Hematopoietic multipotent progenitor cell treated with erythropoietin and hydrocortisone succinate and interleukin-3 and kit ligand, for 8 days (in vitro differentiated cells): ENCODE results near the gene KRTAP4-3.
"Not testable (repeated sequence)": the region's sequence is repeated elsewhere in the genome, so short reads cannot be mapped to it uniquely, and the experiment has no call there.

ENCODE experiments used
- DNase-seq: peaks from one replicate; pipeline ENCODE4 v3.0.0-alpha.2; 2015

KRTAP4-3 gene

DNA sequence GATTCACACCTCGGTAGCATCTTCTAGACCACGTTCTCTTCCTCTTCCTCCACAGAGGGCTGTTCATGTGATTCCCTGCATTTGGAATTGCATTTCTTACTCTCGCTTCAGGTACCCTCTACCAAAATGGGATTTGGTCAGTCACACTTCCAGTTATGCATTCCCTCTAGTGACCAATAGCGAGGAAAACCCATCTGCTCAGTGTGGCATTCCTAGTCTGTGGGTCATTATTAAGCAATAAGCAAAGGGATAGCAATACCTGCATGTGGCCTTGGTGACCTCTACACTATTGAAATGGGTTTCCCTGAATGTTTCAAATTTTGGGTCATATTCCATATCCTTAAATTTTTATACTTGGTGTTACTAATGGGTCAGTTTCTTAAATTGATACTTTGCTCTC lies 18.0 kb downstream of the KRTAP4-3 start:
- no peak for DNase-seq

DNA sequence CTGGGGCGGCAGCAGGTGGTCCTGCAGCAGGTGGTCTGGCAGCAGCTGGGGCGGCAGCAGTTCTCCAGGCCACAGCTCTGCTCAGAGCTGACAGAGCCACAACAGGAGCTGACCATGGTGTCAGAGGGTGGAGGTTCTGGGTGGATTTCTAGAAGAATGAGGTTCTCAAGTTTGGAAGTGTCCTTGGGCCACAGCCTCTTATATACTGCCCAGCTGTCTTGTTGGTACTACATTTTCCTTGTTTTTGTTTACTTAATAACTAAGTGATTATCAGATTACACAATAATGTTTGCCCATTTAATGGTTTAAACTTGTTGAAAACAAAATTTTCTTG lies 18.4 kb downstream of the KRTAP4-3 start, which contains the start of gene KRTAP4-5:
Gene KRTAP4-5 (minus strand): TSS at position 174 of the 334 bp plus-strand sequence. CDS start 58 bp downstream, at position 116.
- DNase-seq, result no peak

DNA sequence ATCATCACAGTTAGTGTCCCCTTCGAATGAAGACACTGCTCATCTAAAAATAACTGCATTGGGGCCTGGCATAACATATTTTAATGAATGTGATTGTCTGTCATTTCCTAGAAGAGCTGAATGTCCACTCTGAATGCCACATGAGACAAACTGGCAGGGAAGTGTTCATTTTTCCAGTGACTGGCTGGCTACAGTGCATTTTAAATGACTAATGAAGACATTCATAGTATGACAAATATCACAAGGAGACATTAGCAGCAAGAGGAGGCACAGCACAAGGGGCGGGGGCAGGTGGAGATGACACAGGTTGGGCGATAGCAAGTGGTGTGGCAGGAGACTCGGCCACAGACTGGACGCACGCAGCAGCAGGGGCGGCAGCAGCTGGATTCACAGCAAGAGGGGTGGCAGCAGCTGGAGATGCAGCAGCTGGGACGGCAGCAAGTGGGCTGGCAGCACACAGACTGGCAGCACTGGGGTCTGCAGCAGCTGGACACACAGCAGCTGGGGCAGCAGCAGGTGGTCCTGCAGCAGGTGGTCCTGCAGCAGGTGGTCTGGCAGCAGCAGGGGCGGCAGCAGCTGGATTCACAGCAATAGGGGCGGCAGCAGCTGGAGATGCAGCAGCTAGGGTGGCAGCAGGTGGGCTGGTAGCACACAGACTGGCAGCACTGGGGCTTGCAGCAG lies 18.9 kb downstream of the KRTAP4-3 start:
- not testable (repeated sequence) for DNase-seq

DNA sequence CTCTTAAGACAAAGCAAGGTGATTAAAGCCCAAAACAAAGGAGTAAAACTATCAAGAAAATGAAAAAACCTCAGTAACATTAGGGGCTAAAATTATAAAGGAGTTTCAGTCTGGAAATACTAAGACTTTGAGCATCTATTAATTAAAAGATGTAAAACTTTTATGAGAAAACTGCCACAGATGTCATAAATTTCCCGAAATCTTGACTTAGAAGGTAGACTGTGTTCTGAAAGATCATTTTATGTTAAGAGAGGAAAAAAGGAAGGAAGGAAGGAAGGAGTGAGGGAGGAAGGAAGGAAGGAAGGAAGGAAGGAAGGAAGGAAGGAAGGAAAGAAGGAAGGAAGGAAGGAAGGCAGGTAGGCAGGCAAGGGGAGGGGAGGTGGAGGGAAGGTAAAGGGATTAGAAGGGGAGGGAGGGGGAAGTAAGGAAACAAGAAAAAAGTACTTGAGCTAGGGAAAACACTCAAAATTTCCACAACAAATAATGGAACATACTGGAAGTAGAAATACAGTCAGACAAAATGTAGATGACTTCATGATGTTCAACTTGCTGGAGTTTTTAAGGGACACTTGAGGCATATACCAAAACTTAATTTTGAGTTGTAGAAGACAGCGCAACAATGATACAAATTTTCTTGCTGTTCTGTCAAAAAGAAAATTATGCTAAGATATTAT lies 20.4 kb downstream of the KRTAP4-3 start:
- no peak for DNase-seq

DNA sequence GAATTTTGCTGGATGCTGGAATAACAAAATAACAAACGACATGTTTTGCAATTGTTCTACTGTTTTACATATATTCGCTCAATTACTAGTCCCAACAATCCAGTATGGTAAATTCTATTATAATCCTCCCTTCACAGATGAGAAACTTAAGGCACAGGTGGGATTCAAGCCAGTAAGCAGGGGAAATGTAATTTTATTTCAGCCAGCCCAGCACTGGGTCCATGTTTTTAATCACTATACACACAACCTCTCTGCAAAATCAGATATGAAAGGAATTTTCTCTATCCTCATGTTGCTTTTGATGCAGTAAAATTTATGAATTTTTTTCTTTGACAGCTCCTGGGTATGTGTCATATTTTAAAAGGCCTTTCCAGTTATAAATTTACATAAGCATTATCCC lies 22.8 kb downstream of the KRTAP4-3 start:
- no peak for DNase-seq

DNA sequence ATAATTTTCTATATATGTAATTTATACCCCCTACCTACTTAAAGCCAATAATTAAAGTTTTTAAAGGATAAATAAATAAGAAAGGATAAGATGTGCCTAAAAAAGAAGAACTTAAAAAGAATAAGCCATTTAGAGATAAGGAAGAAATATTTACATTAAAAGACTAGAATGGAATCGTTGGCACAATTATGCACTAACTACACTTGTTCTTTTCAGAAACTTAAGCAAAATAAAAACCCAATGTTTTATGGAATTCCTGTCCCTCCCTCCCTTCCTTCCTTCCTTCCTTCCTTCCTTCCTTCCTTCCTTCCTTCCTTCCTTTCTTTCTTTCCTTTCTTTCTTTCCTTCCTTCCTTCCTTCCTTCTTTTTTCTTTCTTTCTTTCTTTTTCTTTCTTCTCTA lies 23.2 kb downstream of the KRTAP4-3 start:
- no peak for DNase-seq

DNA sequence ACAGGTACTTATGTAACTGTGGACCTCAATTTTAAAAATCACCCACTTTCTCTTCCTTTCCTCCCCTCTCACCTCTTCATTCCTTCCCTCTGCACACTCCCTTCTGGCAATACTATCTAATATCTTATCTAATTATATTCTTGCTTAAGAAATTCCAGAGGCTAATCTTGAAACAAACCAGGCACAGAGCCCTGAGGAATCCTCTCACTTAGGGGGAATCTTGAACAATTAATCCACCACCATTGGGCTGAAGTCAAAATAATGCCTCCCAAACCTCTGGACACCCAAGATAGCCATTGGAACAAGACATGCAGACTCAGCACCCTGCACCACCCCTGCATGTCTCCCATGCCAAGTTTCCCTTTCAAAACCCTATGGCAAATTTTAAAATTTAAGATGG lies 26.7 kb downstream of the KRTAP4-3 start:
- no peak for DNase-seq

DNA sequence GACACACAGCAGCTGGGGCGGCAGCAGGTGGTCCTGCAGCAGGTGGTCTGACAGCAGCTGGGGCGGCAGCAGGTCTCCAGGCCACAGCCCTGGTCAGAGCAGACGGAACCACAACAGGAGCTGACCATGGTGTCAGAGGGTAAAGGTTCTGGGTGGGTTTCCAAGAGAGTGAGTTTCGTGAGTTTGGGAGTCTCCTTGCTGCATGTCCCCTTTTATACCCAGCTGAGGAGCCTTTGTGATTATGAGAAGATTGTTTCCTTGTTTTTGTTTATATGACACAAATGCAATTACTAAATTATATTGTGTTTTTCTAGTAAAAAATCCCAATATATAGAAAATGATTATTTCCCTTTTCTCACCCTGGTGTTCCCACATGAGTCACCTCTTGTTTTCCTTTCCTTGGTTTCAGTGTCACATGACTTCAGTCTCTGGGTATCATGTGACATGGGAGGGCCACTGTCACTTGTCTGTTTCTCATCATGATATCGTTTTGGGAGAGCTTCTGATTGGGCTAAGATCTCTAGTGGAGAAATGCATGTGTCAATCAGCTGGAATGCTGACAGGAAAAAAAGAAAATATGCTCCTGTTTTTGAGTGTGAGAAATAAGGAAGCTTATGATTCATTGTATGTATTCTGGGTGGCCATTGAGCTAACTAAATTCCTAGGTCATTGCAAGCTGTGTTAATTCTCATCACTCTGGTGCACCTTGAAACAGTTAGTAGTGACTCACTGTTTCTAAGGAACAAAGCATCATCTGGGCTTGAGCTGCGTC lies 27.5 kb downstream of the KRTAP4-3 start, which contains the start of gene KRTAP4-6:
Gene KRTAP4-6 (minus strand): TSS at position 185 of the 772 bp plus-strand sequence. CDS start 57 bp downstream, at position 128.
- no peak for DNase-seq

DNA sequence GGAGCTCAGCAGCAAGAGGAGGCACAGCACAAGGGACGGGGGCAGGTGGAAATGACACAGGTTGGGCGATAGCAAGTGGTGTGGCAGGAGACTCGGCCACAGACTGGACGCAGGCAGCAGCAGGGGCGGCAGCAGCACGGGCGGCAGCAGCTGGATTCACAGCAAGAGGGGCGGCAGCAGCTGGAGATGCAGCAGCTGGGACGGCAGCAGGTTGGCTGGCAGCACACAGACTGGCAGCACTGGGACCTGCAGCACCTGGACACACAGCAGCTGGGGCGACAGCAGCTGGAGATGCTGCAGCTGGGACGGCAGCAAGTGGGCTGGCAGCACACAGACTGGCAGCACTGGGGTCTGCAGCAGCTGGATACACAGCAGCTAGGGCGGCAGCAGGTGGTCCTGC lies 28.2 kb downstream of the KRTAP4-3 start:
- DNase-seq, result not testable (repeated sequence)

DNA sequence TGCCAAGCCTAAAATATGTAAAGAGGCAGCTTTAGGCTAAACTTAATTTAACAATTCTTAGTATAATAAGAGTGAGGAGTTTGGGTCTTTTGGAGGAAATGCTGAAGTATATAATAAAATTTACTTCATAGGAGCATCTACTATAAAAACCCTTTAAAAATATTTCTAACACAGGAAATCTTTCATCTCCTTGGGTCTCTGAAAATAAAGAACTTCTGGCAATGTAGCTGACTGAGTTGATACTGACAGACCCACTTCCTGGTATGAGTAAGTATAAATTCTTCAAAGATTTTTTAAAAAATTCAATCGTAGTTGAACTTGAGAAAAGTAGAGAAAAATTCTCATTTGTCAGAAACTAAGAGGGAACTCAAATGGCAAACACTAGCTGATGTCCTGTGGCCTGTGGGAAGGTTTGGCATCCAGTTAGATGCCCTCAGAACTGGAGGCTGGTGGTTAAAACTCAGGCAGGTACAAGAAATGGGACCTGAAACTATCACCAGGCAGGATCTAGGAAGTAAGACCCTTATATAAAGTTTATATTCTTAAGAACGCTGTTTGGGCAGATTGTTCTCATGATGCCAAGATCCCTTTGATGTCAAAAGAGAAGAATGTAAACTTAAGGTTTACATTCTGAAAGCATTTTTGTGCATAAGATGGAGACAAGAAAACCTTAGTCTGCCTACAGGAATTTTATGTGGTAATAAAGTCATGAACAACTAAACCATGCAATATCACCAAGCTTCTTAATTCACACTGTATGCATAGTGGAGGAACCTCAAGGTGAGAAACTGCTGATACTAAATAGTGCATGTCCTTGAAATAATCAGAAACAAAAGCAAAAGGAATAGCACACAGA lies 33.9 kb downstream of the KRTAP4-3 start:
- DNase-seq, result no peak

DNA sequence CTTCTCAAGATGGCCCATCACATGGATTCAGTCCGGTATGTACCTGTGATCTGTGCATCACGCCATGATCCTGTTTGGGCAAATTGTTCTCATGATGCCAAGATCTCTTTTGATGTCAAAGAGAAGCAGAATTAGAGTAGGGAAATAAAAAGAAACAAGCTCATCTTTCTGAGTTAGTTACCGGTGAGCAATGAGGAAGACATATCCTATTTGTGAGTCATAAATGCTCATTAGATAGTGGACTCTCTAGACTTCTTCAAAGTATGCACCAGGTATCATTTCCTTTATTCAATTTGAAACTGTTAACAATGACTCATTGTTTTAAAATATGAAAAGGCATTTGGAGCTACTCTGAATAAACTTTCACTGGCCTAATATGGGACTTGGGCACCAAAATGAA lies 36.0 kb downstream of the KRTAP4-3 start:
- no peak for DNase-seq

DNA sequence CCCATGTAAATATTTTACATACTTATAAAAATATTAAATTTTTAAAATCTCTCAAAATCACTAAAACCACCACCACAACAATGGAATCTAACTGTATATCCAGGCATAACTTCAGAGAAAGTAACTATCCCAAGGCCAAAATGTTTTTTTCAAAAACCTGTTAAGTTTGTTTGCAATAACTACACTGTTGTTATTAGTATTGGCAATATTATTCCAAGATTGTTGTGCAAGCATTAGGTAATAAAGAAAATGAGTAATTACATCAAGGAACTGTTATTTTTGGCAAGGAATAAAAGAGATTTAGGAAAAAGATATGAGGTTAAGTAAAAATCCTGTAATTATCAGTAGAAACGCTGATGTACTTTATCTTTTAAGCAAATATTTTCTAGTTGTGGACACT lies 40.6 kb downstream of the KRTAP4-3 start:
- no peak for DNase-seq

DNA sequence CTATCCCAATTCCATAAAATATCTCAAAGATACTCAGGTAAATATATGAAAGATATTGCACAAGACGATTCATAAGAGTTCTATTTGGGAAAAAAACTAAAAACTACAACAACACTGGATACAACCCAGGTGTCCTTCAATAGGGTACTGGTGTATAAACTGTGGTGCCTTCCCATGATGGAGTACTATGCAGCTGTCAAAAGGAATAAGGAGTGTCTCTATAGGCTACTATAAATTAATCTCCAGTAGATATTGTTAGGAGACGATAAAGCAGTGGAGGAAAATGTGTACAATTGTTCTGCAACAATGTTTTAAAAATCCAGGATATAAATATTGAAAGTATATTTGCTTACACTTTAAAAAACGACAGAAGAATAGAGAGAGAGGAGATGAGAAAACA lies 41.6 kb downstream of the KRTAP4-3 start:
- DNase-seq, result no peak

DNA sequence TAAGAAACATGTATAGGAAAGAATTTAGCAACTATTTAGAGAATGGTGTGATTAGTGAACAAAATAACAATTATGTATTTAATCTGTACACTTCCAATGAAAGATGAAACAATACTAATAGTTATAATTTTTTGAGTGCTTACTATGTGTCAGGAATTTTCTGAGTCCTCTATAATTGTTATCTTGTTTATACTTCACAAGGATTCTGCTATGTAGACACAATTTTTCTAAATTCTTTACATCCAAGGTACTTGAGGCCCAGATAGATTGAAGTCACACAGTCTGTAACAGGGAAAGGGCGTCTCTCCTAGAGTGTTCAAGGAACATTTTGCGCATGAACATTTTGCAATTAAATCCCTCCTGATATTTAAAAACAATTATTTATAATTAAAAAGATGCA lies 43.0 kb downstream of the KRTAP4-3 start:
- DNase-seq, result no peak

DNA sequence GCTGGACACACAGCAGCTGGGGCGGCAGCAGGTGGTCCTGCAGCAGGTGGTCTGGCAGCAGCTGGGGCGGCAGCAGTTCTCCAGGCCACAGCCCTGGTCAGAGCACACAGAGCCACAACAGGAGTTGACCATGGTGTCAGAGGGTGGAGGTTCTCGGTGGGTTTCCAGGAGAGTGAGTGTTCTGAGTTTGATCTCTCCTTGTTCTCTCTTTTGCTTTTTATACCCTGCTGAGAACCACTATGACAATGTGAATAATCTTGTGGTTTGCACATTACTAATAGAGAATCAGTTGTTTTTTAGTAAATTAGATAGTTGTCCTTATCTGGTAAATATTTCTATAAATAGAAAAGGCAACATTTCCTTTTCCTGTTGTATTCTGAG lies 44.0 kb downstream of the KRTAP4-3 start, which contains the start of gene KRTAP4-12:
Gene KRTAP4-12 (minus strand): TSS at position 192 of the 381 bp plus-strand sequence. CDS start 60 bp downstream, at position 132.
- DNase-seq, result not testable (repeated sequence)

DNA sequence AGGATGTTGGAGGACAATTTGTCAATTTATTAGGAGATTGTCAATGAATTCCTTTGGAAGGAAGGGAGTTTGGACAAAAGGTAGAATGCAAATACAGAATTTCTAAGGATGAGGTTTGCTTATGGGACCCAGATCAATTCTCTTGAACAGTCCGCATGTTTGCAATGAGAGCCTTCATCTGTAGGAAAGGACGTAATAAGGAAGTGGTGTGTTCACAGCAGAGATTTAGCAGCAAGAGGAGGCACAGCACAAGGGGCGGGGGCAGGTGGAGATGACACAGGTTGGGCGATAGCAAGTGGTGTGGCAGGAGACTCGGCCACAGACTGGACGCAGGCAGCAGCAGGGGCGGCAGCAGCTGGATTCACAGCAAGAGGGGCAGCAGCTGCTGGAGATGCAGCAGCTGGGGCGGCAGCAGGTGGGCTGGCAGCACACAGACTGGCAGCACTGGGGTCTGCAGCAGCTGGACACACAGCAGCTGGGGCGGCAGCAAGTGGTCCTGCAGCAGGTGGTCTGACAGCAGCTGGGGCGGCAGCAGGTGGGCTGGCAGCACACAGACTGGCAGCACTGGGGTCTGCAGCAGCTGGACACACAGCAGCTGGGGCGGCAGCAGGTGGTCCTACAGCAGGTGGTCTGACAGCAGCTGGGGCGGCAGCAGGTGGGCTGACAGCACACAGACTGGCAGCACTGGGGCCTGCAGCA lies 44.6 kb downstream of the KRTAP4-3 start:
- not testable (repeated sequence) for DNase-seq

DNA sequence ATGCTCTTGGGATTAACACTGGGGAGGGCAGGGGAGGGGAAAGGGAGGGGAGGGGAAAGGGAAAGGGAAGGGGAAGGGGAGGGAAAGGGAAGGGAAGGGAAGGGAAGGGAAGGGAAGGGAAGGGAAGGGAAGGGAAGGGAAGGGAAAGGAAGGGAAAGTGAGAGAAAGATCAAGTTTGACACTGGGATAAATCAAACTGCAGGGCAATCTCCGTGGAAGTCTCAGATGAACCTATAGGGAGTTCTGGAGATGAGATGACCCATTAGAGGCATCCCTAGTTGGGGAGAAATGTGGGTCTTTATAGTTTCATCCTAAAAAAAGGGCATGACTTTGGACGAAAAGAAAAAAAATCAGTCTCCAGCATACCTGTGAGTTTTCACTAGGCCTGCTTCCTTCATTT lies 46.3 kb downstream of the KRTAP4-3 start:
- DNase-seq, result no peak

DNA sequence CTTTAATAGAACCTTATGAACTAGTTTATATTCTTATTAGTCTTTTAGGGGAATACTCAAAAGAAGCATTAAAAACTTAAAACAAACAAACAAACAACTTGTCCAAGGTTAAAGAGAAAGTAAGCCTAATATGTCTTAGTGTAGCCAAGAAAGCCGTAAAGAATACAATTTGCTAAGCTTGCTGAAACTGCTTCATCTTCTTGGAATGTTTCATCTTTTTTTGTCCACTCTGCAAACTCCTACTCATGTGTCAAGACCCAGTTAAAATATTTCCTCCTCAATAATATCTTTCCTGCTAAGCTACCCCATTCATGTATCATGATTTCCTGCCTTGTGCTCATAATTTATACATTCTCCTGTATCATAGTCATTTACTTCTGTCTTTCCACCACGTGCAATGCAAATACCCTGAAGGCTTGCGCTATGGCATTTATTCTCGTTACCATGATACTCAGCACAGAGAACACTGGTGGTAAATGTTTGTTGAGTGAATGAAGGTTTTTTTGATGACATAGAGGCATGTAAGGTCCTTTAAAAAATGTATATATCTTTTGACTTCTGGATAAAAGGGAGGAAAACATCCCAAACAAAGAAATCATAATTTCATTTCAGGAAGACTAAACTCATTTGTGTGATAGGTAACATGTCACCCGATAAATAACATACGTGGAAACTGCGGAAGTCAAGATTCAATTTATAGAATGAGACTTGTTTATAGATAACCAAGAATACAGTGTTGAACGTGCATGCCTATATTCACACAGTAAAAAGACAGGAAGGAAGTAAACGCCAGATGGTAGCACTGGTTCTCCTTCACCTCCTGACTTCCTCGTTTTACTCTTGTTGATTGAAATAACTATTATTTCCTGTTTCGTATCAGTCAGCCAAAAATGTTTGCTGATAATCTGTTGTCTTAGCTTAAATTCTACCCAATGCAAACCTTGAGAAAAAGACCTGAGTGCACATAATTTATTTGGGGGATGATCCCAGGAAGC lies 48.0 kb downstream of the KRTAP4-3 start:
- DNase-seq, result not testable (repeated sequence)

DNA sequence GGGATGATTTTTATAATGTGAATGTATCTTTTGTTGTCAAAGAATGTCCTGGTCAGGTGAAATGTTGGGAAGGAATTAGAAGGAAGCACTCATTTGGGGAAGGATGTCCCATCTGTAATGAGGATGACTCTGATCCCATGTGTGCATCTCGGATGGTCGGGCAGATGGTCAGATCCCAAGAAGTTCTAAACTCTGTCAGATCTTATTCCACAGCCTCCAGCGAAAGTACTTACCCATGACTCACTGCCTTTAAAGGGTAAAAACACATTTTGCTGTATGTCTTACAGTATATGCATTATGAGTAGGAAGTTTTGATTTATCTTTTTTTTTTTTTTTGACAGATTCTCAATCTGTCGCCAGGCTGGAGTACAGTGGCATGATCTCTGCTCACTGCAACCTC lies 49.3 kb downstream of the KRTAP4-3 start:
- DNase-seq, result no peak

DNA sequence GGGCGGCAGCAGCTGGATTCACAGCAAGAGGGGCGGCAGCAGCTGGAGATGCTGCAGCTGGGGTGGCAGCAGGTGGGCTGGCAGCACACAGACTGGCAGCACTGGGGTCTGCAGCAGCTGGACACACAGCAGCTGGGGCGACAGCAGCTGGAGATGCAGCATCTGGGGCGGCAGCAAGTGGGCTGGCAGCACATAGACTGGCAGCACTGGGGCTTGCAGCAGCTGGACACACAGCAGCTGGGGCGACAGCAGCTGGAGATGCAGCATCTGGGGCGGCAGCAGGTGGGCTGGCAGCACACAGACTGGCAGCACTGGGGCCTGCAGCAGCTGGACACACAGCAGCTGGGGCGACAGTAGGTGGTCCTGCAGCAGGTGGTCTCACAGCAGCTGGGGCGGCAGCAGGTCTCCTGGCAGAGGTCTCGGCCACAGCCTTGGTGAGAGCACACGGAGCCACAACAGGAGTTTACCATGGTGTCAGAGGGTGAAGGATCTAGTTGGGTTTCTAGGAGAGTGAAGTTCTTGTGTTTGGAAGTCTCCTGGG lies 50.1 kb downstream of the KRTAP4-3 start, which contains the start of gene KRTAP4-11:
Gene KRTAP4-11 (minus strand): TSS at position 528 of the 541 bp plus-strand sequence. CDS start 58 bp downstream, at position 470.
- DNase-seq, result not testable (repeated sequence)
